Ishikawa (cell line): ENCODE results near the gene UBIAD1.

Experiments
- CEBPB ChIP-seq: IDR thresholded peaks from 2 replicates; pipeline ENCODE4 v1.6.1; 2012
- CREB1 ChIP-seq: IDR thresholded peaks from 2 replicates; pipeline ENCODE4 v1.6.1; 2012; ENCODE audit warnings: low read depth
- EGR1 ChIP-seq: IDR thresholded peaks from 2 replicates; pipeline ENCODE4 v1.6.1; 2012
- EP300 ChIP-seq: IDR thresholded peaks from 2 replicates; pipeline ENCODE4 v1.6.1; 2012; ENCODE audit warnings: borderline replicate concordance
- FOXM1 ChIP-seq: IDR thresholded peaks from 2 replicates; pipeline ENCODE4 v1.6.1; 2012; ENCODE audit warnings: low read depth, borderline replicate concordance
- NFIC ChIP-seq: IDR thresholded peaks from 2 replicates; pipeline ENCODE4 v1.6.1; 2012
- RAD21 ChIP-seq: IDR thresholded peaks from 2 replicates; pipeline ENCODE4 v1.6.1; 2012; ENCODE audit warnings: low read depth
- TAF1 ChIP-seq: IDR thresholded peaks from 2 replicates; pipeline ENCODE4 v1.6.1; 2012; ENCODE audit warnings: low read depth, mild to moderate bottlenecking
- TCF12 ChIP-seq: IDR thresholded peaks from 2 replicates; pipeline ENCODE4 v1.6.1; 2012; ENCODE audit warnings: low read depth
- YY1 ChIP-seq: IDR thresholded peaks from 2 replicates; pipeline ENCODE4 v1.6.1; 2012; ENCODE audit warnings: low read depth
- ZBTB7A ChIP-seq: IDR thresholded peaks from 2 replicates; pipeline ENCODE4 v1.6.1; 2012; ENCODE audit warnings: low read depth
- TF ChIP-seq, protein P1 (sequence below): IDR thresholded peaks from 2 replicates; pipeline ENCODE4 v1.6.1; 2012; ENCODE audit warnings: low read depth, mild to moderate bottlenecking
- TF ChIP-seq, protein P2 (sequence below): IDR thresholded peaks from 2 replicates; pipeline ENCODE4 v1.6.1; 2012
- TF ChIP-seq, protein P3 (sequence below): IDR thresholded peaks from 2 replicates; pipeline ENCODE4 v1.6.1; 2012

GRCh38 chr1:11309385-11309784 is 36.4 kb downstream of the UBIAD1 start:
- TF ChIP-seq CREB1 (no peak), TAF1 (no peak), FOXM1 (no peak), RAD21 (no peak), TCF12 (no peak), EP300 (no peak), CEBPB (no peak), NFIC (no peak), YY1 (no peak), ZBTB7A (no peak), EGR1 (no peak)
- TF ChIP-seq, protein P1, sequence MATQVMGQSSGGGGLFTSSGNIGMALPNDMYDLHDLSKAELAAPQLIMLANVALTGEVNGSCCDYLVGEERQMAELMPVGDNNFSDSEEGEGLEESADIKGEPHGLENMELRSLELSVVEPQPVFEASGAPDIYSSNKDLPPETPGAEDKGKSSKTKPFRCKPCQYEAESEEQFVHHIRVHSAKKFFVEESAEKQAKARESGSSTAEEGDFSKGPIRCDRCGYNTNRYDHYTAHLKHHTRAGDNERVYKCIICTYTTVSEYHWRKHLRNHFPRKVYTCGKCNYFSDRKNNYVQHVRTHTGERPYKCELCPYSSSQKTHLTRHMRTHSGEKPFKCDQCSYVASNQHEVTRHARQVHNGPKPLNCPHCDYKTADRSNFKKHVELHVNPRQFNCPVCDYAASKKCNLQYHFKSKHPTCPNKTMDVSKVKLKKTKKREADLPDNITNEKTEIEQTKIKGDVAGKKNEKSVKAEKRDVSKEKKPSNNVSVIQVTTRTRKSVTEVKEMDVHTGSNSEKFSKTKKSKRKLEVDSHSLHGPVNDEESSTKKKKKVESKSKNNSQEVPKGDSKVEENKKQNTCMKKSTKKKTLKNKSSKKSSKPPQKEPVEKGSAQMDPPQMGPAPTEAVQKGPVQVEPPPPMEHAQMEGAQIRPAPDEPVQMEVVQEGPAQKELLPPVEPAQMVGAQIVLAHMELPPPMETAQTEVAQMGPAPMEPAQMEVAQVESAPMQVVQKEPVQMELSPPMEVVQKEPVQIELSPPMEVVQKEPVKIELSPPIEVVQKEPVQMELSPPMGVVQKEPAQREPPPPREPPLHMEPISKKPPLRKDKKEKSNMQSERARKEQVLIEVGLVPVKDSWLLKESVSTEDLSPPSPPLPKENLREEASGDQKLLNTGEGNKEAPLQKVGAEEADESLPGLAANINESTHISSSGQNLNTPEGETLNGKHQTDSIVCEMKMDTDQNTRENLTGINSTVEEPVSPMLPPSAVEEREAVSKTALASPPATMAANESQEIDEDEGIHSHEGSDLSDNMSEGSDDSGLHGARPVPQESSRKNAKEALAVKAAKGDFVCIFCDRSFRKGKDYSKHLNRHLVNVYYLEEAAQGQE = no peak
- TF ChIP-seq, protein P2, sequence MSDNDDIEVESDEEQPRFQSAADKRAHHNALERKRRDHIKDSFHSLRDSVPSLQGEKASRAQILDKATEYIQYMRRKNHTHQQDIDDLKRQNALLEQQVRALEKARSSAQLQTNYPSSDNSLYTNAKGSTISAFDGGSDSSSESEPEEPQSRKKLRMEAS = no peak
- TF ChIP-seq, protein P3, sequence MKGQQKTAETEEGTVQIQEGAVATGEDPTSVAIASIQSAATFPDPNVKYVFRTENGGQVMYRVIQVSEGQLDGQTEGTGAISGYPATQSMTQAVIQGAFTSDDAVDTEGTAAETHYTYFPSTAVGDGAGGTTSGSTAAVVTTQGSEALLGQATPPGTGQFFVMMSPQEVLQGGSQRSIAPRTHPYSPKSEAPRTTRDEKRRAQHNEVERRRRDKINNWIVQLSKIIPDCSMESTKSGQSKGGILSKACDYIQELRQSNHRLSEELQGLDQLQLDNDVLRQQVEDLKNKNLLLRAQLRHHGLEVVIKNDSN = no peak
